Measurements from ENCODE around the gene KCNJ4.
"Not testable (repeated sequence)": the region's sequence is repeated elsewhere in the genome, so short reads cannot be mapped to it uniquely, and the experiment has no call there.

KCNJ4 gene

GRCh38 chr22:38401336-38402084, 53.5 kb downstream of the KCNJ4 start:
- Histone ChIP-seq H3K4me3 (ENCODE audit: insufficient read depth, low read depth, low read length, poor library complexity, severe bottlenecking) (no peak overlapping the region), H3K27me3 (replicated peaks; ENCODE audit: control insufficient read depth, insufficient read depth, low read length, poor library complexity, severe bottlenecking) (no peaks in the 10 kb centered on the region), H3K36me3 (ENCODE audit: control insufficient read depth, insufficient read depth, low read length) (no peaks in the 10 kb centered on the region), H3K27ac (ENCODE audit: insufficient read depth, low read length, poor library complexity, severe bottlenecking) (no peak overlapping the region), H3K9me3 (ENCODE audit: control insufficient read depth, low read length) (no peaks in the 10 kb centered on the region), H3K4me1 (ENCODE audit: control insufficient read depth, insufficient read depth, low read length, poor library complexity, severe bottlenecking) (peaks cover 8% of the 10 kb centered on the region)
- no peak for DNase-seq

- H3K27me3 ChIP-seq (replicated peaks; ENCODE audit: control insufficient read depth, insufficient read depth, low read length, poor library complexity, severe bottlenecking); DNase-seq; H3K27ac ChIP-seq (ENCODE audit: insufficient read depth, low read length, poor library complexity, severe bottlenecking); H3K4me3 ChIP-seq (ENCODE audit: insufficient read depth, low read depth, low read length, poor library complexity, severe bottlenecking); H3K4me1 ChIP-seq (ENCODE audit: control insufficient read depth, insufficient read depth, low read length, poor library complexity, severe bottlenecking); H3K9me3 ChIP-seq (ENCODE audit: control insufficient read depth, low read length); H3K36me3 ChIP-seq (ENCODE audit: control insufficient read depth, insufficient read depth, low read length): not testable (repeated sequence)
Observed at GRCh38 chr22:38400256-38400655, 54.7 kb downstream of the KCNJ4 start.

- peak overlapping the region; percentile 69 for H3K4me3 ChIP-seq (ENCODE audit: insufficient read depth, low read depth, low read length, poor library complexity, severe bottlenecking)
- no peaks in the 10 kb centered on the region for H3K36me3 ChIP-seq (ENCODE audit: control insufficient read depth, insufficient read depth, low read length)
- DNase-seq, result peak; percentile 67 to 85 (median 80)
- no peaks in the 10 kb centered on the region for H3K9me3 ChIP-seq (ENCODE audit: control insufficient read depth, low read length)
- H3K27me3 ChIP-seq (replicated peaks; ENCODE audit: control insufficient read depth, insufficient read depth, low read length, poor library complexity, severe bottlenecking), result no peaks in the 10 kb centered on the region
- H3K27ac ChIP-seq (ENCODE audit: insufficient read depth, low read length, poor library complexity, severe bottlenecking), result no peak overlapping the region
- peaks cover 8% of the 10 kb centered on the region for H3K4me1 ChIP-seq (ENCODE audit: control insufficient read depth, insufficient read depth, low read length, poor library complexity, severe bottlenecking)
Observed at GRCh38 chr22:38398609-38399461, 56.2 kb downstream of the KCNJ4 start.

- peak in 2 of 3 donors; percentile 22 to 34 for DNase-seq
Observed at GRCh38 chr22:38398181-38398608, 56.8 kb downstream of the KCNJ4 start.

GRCh38 chr22:38397189-38398085, 57.6 kb downstream of the KCNJ4 start:
- peak in 1 of 3 donors; percentile 32 for DNase-seq
- peaks cover 8% of the 10 kb centered on the region for H3K4me1 ChIP-seq (ENCODE audit: control insufficient read depth, insufficient read depth, low read length, poor library complexity, severe bottlenecking)

More at GRCh38 chr22:38398181-38398608, 56.8 kb downstream of the KCNJ4 start:
- not testable (repeated sequence) for H3K27me3 ChIP-seq (replicated peaks; ENCODE audit: control insufficient read depth, insufficient read depth, low read length, poor library complexity, severe bottlenecking); H3K9me3 ChIP-seq (ENCODE audit: control insufficient read depth, low read length); H3K36me3 ChIP-seq (ENCODE audit: control insufficient read depth, insufficient read depth, low read length); H3K4me1 ChIP-seq (ENCODE audit: control insufficient read depth, insufficient read depth, low read length, poor library complexity, severe bottlenecking)
- peak overlapping the region; percentile 69 for H3K4me3 ChIP-seq (ENCODE audit: insufficient read depth, low read depth, low read length, poor library complexity, severe bottlenecking)
- H3K27ac ChIP-seq (ENCODE audit: insufficient read depth, low read length, poor library complexity, severe bottlenecking), result peak overlapping the region; percentile 51

GRCh38 chr22:38396440-38397069, 58.4 kb downstream of the KCNJ4 start:
- not testable (repeated sequence) for H3K27me3 ChIP-seq (replicated peaks; ENCODE audit: control insufficient read depth, insufficient read depth, low read length, poor library complexity, severe bottlenecking)
- peak overlapping the region; percentile 51 for H3K27ac ChIP-seq (ENCODE audit: insufficient read depth, low read length, poor library complexity, severe bottlenecking)

More at GRCh38 chr22:38397189-38398085, 57.6 kb downstream of the KCNJ4 start:
- H3K27ac ChIP-seq (ENCODE audit: insufficient read depth, low read length, poor library complexity, severe bottlenecking), result peak overlapping the region; percentile 51
- H3K9me3 ChIP-seq (ENCODE audit: control insufficient read depth, low read length), result no peaks in the 10 kb centered on the region
- no peaks in the 10 kb centered on the region for H3K36me3 ChIP-seq (ENCODE audit: control insufficient read depth, insufficient read depth, low read length)
- no peaks in the 10 kb centered on the region for H3K27me3 ChIP-seq (replicated peaks; ENCODE audit: control insufficient read depth, insufficient read depth, low read length, poor library complexity, severe bottlenecking)
- H3K4me3 ChIP-seq (ENCODE audit: insufficient read depth, low read depth, low read length, poor library complexity, severe bottlenecking), result peak overlapping the region; percentile 69

GRCh38 chr22:38395944-38396343, 59.1 kb downstream of the KCNJ4 start:
- not testable (repeated sequence) for H3K27me3 ChIP-seq (replicated peaks; ENCODE audit: control insufficient read depth, insufficient read depth, low read length, poor library complexity, severe bottlenecking); H3K4me1 ChIP-seq (ENCODE audit: control insufficient read depth, insufficient read depth, low read length, poor library complexity, severe bottlenecking); H3K27ac ChIP-seq (ENCODE audit: insufficient read depth, low read length, poor library complexity, severe bottlenecking); H3K9me3 ChIP-seq (ENCODE audit: control insufficient read depth, low read length); DNase-seq; H3K4me3 ChIP-seq (ENCODE audit: insufficient read depth, low read depth, low read length, poor library complexity, severe bottlenecking); H3K36me3 ChIP-seq (ENCODE audit: control insufficient read depth, insufficient read depth, low read length)

More at GRCh38 chr22:38396440-38397069, 58.4 kb downstream of the KCNJ4 start:
- not testable (repeated sequence) for H3K9me3 ChIP-seq (ENCODE audit: control insufficient read depth, low read length); DNase-seq; H3K4me1 ChIP-seq (ENCODE audit: control insufficient read depth, insufficient read depth, low read length, poor library complexity, severe bottlenecking); H3K36me3 ChIP-seq (ENCODE audit: control insufficient read depth, insufficient read depth, low read length)
- H3K4me3 ChIP-seq (ENCODE audit: insufficient read depth, low read depth, low read length, poor library complexity, severe bottlenecking), result peak overlapping the region; percentile 69

- DNase-seq; H3K36me3 ChIP-seq (ENCODE audit: control insufficient read depth, insufficient read depth, low read length); H3K4me3 ChIP-seq (ENCODE audit: insufficient read depth, low read depth, low read length, poor library complexity, severe bottlenecking); H3K27ac ChIP-seq (ENCODE audit: insufficient read depth, low read length, poor library complexity, severe bottlenecking); H3K27me3 ChIP-seq (replicated peaks; ENCODE audit: control insufficient read depth, insufficient read depth, low read length, poor library complexity, severe bottlenecking); H3K4me1 ChIP-seq (ENCODE audit: control insufficient read depth, insufficient read depth, low read length, poor library complexity, severe bottlenecking); H3K9me3 ChIP-seq (ENCODE audit: control insufficient read depth, low read length): not testable (repeated sequence)
Observed at GRCh38 chr22:38394929-38395624, 59.9 kb downstream of the KCNJ4 start.

- not testable (repeated sequence) for H3K9me3 ChIP-seq (ENCODE audit: control insufficient read depth, low read length); H3K4me1 ChIP-seq (ENCODE audit: control insufficient read depth, insufficient read depth, low read length, poor library complexity, severe bottlenecking); H3K36me3 ChIP-seq (ENCODE audit: control insufficient read depth, insufficient read depth, low read length); H3K27ac ChIP-seq (ENCODE audit: insufficient read depth, low read length, poor library complexity, severe bottlenecking); H3K4me3 ChIP-seq (ENCODE audit: insufficient read depth, low read depth, low read length, poor library complexity, severe bottlenecking); H3K27me3 ChIP-seq (replicated peaks; ENCODE audit: control insufficient read depth, insufficient read depth, low read length, poor library complexity, severe bottlenecking); DNase-seq
Observed at GRCh38 chr22:38389428-38389818, 65.6 kb downstream of the KCNJ4 start.

Measured in effector memory CD4-positive, alpha-beta T cell (primary cell).